Choroid plexus epithelial cell (primary cell): ENCODE measurements around the gene BPHL.
"Not testable (repeated sequence)": the region's sequence is repeated elsewhere in the genome, so short reads cannot be mapped to it uniquely, and the experiment has no call there.

Experiments
- DNase-seq: peaks from one replicate; pipeline ENCODE4 v3.0.0-alpha.2; 2010; ENCODE audit warnings: low read depth
- H3K4me3 ChIP-seq: 2 replicates; pipeline ENCODE4 v1.5.1; 2011; ENCODE audit warnings: low read depth, mild to moderate bottlenecking, control low read depth, low read length, moderate library complexity
- TF ChIP-seq, protein P1 (sequence below): conservative IDR thresholded peaks from 2 replicates; pipeline ENCODE4 v1.5.1; 2011; ENCODE audit warnings: low read depth, mild to moderate bottlenecking, control low read depth, inconsistent platforms, low read length, moderate library complexity

Gene BPHL

DNA sequence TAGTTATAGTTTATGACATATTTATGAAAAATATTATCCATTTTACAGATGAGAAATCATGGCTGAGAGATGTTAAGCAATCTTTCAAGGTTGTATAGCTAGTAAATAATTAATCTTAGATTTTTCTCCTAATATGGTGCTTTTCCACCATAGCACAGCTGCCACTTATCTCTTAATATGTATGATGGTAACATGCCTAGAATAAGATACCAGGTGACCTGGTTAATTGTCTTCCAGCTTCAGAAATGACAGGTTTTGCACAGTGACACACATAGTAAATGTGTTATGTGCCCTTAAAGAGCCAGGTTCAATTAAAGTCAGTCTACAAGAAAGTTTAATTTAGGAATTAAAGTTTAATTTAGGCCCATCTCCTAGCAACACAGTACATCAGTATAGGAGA is 24.0 kb downstream of the BPHL start:
- DNase-seq = no peak
- TF ChIP-seq, protein P1, sequence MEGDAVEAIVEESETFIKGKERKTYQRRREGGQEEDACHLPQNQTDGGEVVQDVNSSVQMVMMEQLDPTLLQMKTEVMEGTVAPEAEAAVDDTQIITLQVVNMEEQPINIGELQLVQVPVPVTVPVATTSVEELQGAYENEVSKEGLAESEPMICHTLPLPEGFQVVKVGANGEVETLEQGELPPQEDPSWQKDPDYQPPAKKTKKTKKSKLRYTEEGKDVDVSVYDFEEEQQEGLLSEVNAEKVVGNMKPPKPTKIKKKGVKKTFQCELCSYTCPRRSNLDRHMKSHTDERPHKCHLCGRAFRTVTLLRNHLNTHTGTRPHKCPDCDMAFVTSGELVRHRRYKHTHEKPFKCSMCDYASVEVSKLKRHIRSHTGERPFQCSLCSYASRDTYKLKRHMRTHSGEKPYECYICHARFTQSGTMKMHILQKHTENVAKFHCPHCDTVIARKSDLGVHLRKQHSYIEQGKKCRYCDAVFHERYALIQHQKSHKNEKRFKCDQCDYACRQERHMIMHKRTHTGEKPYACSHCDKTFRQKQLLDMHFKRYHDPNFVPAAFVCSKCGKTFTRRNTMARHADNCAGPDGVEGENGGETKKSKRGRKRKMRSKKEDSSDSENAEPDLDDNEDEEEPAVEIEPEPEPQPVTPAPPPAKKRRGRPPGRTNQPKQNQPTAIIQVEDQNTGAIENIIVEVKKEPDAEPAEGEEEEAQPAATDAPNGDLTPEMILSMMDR = no peak
- no peak overlapping the region for H3K4me3 ChIP-seq

GRCh38 chr6:3143158-3143557 is 24.6 kb downstream of the BPHL start:
- no peak overlapping the region for H3K4me3 ChIP-seq
- no peak for DNase-seq
- TF ChIP-seq, protein P1 = no peak

GRCh38 chr6:3144571-3144970 is 26.1 kb downstream of the BPHL start:
- TF ChIP-seq, protein P1 = no peak
- no peak for DNase-seq
- no peak overlapping the region for H3K4me3 ChIP-seq

DNA sequence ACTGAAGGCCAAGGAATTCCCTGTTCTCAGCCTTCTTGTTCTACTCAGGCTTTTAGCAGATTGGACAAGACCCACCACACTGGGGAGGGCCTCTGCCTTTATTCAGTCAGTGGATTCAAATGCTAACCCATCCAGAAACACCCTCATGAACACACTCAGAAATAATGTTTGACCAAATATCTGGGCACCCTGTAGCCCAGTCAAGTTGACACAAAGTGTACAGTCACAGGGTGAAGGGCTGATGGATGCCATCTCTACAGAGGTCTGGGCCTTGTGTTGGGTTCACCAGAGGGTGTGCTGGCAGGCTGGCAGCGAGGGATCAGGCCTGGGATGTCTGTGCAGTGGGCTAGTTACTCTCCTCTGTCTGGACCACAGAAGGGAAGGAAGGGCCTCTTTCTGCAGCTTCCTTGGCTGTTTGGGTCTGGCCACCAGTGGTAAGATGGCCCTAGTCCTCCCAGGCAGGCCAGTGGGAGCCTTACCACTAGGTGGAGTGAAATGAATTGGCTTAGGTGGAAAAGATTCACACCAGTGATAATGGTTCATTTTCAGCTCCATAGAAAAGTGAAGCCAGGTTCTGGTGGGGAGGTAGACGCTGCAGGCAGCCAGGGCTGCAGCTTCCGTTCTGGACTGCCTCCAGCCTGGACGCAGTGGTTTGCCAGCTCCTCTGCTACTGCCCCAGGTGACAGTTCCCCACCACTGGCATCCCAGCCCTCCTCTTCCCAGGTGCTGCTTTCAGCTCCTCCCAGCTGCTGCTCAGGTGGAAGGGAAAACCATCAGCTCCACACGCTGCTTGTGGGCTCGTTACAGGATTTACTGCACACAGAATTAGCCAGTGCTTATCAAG is 29.6 kb downstream of the BPHL start:
- no peak overlapping the region for H3K4me3 ChIP-seq
- TF ChIP-seq, protein P1 = peak; percentile 39
- no peak for DNase-seq

DNA sequence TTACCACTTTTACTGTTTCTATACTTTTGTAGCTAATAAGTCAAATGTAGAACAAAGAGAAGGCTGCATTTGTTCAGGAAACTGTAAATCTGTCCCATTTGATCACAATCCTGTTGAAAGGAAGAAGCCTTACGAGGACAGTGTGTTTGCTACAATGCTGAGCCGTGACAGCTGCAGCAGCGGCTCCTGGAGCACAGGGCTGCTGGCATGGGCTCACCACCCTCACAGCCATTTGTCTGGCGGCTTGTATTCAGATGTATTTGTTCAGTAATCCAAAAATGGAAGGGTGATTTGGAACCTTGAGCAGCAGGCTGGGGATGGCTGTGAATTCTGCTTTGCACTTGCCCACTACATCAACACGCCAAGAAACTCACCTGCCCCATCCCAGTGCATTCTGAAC is 33.2 kb downstream of the BPHL start:
- TF ChIP-seq, protein P1 = no peak

GRCh38 chr6:3152689-3153088 is 34.2 kb downstream of the BPHL start:
- no peak overlapping the region for H3K4me3 ChIP-seq
- TF ChIP-seq, protein P1 = no peak
- no peak for DNase-seq

More for the DNA sequence above, 33.2 kb downstream of the BPHL start:
- DNase-seq = no peak
- no peak overlapping the region for H3K4me3 ChIP-seq

DNA sequence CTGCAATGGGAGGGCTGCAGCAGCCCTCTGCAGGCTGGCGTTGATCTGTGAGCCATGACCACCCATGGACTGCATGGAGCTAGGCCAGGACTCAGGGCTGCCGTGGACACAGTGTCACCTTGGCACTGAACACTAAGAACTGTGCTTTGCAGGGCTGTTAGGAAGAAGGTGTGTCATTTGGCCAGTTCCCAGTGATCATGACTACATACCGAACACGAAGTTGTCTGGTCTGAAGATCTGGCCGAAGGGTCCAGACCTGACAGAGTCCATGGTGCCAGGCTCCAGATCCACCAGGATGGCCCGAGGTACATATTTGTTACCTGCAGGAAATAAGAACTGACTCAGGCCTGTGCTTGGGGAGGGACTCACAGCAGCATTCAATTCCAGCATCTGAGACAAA is 36.9 kb downstream of the BPHL start:
- DNase-seq, H3K4me3 ChIP-seq: not testable (repeated sequence)

- DNase-seq = not testable (repeated sequence)
- H3K4me3 ChIP-seq = peak overlapping the region; percentile 83
These were observed 37.9 kb downstream of the BPHL start for GRCh38 chr6:3156184-3157130.
